Muscle of arm (tissue), 14 donors: Measurements from ENCODE around the gene ADH1B. TPM values are rescaled to one million over a fixed set of nuclear protein-coding genes. Genes with fewer than 3 reads are reported as not detected.
"Not testable (repeated sequence)": the region's sequence is repeated elsewhere in the genome, so short reads cannot be mapped to it uniquely, and the experiment has no call there.

Source experiments
- DNase-seq: peaks from one replicate; pipeline ENCODE4 v3.0.0-alpha.2; 2013
- long read RNA-seq, 11 donors: transcript quantifications; one replicate each; lab custom pipeline, GENCODE V29; 2026
- polyA plus RNA-seq, 12 donors: library from polyadenylated mRNA; unstranded; fragments of 120-200 nt; gene quantifications; one replicate each; pipeline ENCODE4 v1.2.1, GENCODE V29; 2013; ENCODE audit not compliant: insufficient read length in 12 of 12

Gene ADH1B
- 10 to 100 TPM in 6 of 12 donors, 1 to 10 TPM in 5, not detected in 1; 7.6 to 18.8 (median 10.2) TPM for polyA plus RNA-seq
- long read RNA-seq, donor 1, full-length matches to known transcripts, result 2 of 2 reads
- long read RNA-seq, donor 1, partial matches to known transcripts, result 0 of 2 reads
- long read RNA-seq, donor 1, other reads (novel, unspliced or antisense), result 0 of 2 reads
- long read RNA-seq, donor 2, full-length matches to known transcripts, result 4 of 4 reads
- long read RNA-seq, donor 2, partial matches to known transcripts, result 0 of 4 reads
- long read RNA-seq, donor 2, other reads (novel, unspliced or antisense), result 0 of 4 reads
- long read RNA-seq, donor 3, full-length matches to known transcripts, result 4 of 4 reads
- long read RNA-seq, donor 3, partial matches to known transcripts, result 0 of 4 reads
- long read RNA-seq, donor 3, other reads (novel, unspliced or antisense), result 0 of 4 reads
- long read RNA-seq, donor 4, full-length matches to known transcripts, result 1 of 1 reads
- long read RNA-seq, donor 4, partial matches to known transcripts, result 0 of 1 reads
- long read RNA-seq, donor 4, other reads (novel, unspliced or antisense), result 0 of 1 reads
- long read RNA-seq, donor 5, full-length matches to known transcripts, result 5 of 11 reads
- long read RNA-seq, donor 5, partial matches to known transcripts, result 6 of 11 reads
- long read RNA-seq, donor 5, other reads (novel, unspliced or antisense), result 0 of 11 reads
- long read RNA-seq, donor 6, full-length matches to known transcripts, result 4 of 4 reads
- long read RNA-seq, donor 6, partial matches to known transcripts, result 0 of 4 reads
- long read RNA-seq, donor 6, other reads (novel, unspliced or antisense), result 0 of 4 reads
- long read RNA-seq, donor 7, full-length matches to known transcripts, result 2 of 15 reads
- long read RNA-seq, donor 7, partial matches to known transcripts, result 13 of 15 reads
- long read RNA-seq, donor 7, other reads (novel, unspliced or antisense), result 0 of 15 reads
- long read RNA-seq, donor 8, full-length matches to known transcripts, result 3 of 3 reads
- long read RNA-seq, donor 8, partial matches to known transcripts, result 0 of 3 reads
- long read RNA-seq, donor 8, other reads (novel, unspliced or antisense), result 0 of 3 reads
- long read RNA-seq, donor 9, full-length matches to known transcripts, result 2 of 2 reads
- long read RNA-seq, donor 9, partial matches to known transcripts, result 0 of 2 reads
- long read RNA-seq, donor 9, other reads (novel, unspliced or antisense), result 0 of 2 reads
- long read RNA-seq, donor 10, result 0 reads
- long read RNA-seq, donor 11, full-length matches to known transcripts, result 1 of 1 reads
- long read RNA-seq, donor 11, partial matches to known transcripts, result 0 of 1 reads
- long read RNA-seq, donor 11, other reads (novel, unspliced or antisense), result 0 of 1 reads

GRCh38 chr4:99321241-99322191, at the start of gene ADH1B:
ADH1B (minus strand) TSS chr4:99321401; CDS start chr4:99321331, 70 bp downstream.
- DNase-seq, result no peak

- DNase-seq, result not testable (repeated sequence)
Measured at GRCh38 chr4:99367817-99368216, 46.6 kb upstream of the ADH1B start.

DNA sequence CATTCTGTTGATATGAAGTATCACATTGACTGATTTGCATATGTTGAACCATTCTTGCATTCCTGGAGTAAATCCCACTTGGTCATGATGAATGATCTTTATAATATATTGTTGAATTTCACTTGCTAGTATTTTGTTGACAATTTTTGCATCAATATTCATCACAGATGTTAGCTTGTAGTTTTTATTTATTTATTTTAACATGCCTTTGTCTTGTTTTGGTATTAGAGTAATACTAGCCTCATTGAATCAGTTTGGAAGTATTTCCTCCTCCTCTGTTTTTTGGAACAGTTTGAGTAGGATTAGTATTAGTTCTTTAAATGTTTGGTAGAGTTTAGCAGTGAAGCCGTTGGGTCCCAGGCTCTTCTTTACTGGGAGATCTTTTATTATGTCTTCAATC, 45.3 kb upstream of the ADH1B start:
- DNase-seq, result no peak

GRCh38 chr4:99362768-99363167, 41.6 kb upstream of the ADH1B start:
- no peak for DNase-seq

DNA sequence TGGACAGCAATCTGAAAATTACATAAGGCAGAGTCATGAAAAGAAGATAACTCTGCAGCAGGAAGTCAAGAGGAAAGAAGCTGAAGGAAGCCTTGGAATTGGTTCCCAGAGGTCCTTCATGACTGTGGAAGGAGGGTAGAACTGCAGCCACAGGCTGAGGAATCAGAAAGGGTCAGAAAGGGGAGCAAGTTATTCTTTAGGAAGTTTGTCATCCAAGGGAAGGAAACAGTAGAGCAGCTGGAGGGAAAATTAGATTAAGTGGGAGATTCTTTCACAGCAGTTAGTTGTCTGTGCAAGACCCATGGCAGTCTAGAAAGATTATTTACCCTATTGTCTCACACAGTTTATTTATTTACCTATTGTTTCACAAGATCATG, 40.7 kb upstream of the ADH1B start:
- DNase-seq, result no peak

- no peak for DNase-seq
Measured at GRCh38 chr4:99361268-99361898, 40.2 kb upstream of the ADH1B start.

- DNase-seq, result no peak
Measured at GRCh38 chr4:99359480-99360204, 38.4 kb upstream of the ADH1B start.

DNA sequence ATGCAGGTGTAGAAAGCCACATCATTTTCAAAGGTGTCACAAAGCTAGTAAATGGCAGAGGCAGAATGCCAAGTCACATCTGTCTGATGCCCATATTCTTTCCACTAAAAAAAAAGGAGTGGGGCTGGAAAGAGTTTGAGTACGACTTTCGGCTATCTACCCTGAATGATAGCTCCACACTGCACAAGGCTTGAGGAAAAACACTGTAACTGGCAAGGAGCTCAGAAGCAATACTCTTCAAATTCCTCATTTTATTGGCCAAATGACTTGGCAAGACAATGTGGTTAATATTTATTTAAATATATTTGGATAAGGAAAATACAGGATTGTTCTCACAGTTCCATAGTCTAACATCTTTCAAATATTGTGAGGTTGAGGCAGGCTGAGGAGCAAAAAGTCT, 36.7 kb upstream of the ADH1B start:
- no peak for DNase-seq

DNA sequence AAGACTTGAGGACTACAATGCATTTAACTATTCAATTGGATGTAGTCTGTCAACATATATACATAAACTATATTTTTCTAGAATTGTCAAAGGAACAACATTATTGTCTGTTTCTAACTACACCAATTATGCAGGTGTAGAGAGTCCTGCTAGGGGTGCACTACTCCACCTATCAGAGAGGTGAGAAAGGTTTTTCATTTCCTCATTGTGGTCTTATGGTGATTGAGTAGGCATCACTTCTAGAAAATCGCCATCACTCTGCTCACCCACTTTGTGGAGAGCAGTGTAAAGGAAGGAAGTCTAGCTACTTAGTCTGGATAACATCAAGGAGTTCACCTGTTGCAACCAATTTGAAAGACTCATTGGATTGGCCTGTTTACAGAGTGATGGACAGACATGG, 35.8 kb upstream of the ADH1B start:
- DNase-seq, result no peak

DNA sequence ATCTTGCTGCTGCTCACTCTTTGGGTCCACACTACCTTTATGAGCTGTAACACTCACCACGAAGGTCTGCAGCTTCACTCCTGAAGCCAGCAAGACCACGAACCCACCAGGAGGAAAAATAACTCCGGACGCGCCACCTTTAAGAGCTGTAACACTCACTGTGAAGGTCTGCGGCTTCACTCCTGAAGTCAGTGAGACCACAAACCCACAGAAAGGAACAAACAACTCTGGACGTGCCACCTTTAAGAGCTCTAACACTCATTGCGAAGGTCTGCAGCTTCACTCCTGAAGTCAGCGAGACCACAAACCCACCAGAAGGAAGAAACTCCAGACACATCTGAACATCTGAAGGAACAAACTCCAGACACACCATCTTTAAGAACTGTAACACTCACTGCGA, 34.9 kb upstream of the ADH1B start:
- not testable (repeated sequence) for DNase-seq

GRCh38 chr4:99352602-99353537, 31.7 kb upstream of the ADH1B start, which contains the start of gene ADH1C:
ADH1C (minus strand) TSS chr4:99352746; CDS start chr4:99352675, 71 bp downstream.
- peak; percentile 80 for DNase-seq

DNA sequence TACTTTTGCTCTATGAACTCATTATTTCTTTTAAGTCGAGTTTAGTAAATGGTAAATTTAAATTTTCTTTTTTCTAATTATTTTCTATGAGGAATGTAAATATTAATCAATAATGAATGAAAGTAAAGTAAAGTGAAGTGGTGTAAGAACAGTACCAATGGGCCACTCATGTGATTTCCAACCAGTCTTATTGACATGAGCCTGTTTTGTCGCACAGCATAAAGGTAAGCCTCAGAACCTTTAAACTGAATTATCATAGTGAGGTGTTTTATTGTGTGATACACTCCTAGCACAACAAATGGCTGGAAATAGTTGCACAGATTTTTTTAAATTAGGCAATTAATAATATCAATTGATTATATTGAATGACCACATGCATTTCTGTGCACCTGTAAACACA, 30.3 kb upstream of the ADH1B start:
- DNase-seq, result no peak

- no peak for DNase-seq
Measured at GRCh38 chr4:99349338-99349737, 28.1 kb upstream of the ADH1B start.

GRCh38 chr4:99342624-99343023, 21.4 kb upstream of the ADH1B start:
- not testable (repeated sequence) for DNase-seq

DNA sequence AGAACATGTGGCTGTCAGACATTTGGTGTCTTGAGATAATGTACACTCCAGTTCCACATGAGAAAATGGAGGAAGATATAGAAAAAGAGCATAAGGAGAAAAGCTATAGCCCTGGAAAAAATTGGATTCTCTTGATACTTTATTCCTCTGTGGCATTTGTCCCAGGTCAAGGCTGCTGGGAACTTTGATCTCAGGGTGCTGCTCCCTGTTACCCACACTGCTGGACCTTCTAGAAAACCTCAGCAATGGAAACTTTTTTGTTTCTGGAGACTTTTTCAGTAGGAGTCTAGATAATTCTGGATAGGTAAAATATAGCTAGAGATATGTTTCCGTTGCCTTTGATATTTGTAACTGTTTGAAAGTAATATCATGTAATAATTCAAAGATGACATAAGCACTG, 20.2 kb upstream of the ADH1B start:
- no peak for DNase-seq

DNA sequence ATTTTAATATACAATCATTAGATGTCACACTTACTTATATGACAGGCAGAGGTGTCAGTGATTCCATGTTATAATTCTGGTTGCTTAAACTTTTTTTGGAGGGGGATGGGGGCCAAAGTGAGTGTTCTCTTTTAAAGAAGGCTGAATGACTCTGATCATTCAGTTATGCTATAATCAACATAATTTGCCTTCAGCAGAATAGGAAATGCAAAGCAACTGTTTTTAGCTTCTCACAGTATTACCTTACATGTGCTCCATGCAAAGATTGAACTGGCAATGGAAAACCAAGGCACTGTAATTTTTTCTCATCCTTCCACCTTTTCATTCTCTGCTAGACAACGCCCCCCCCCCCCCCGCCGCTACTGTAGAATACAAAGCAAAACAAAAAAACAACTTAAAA, 18.0 kb upstream of the ADH1B start:
- no peak for DNase-seq

GRCh38 chr4:99336553-99336952, 15.4 kb upstream of the ADH1B start:
- no peak for DNase-seq

GRCh38 chr4:99334880-99335279, 13.7 kb upstream of the ADH1B start:
- no peak for DNase-seq
